ENCODE data around the gene HOXA4.

The HOXA4 gene

GRCh38 chr7:27088002-27088922 is 42.3 kb downstream of the HOXA4 start:
- peaks cover 0 to 28% of the 10 kb centered on the region in 2 donors for H3K27me3 ChIP-seq
- intact Hi-C loops (cut with DNase I; ENCODE audit: low total_unique reads): no loop called here
- H3K27ac ChIP-seq: no peak overlapping the region
- H3K4me3 ChIP-seq: peak overlapping the region in 1 of 2 donors; percentile 39
- TF ChIP-seq CTCF (IDR thresholded peaks at IDR 0.05): no peak
- peaks cover 0 to 5% (median 0%) of the 10 kb centered on the region in 3 donors for H3K9me3 ChIP-seq
- DNase-seq: no peak
- peaks cover 0 to 4% (median 0%) of the 10 kb centered on the region in 4 donors for H3K4me1 ChIP-seq
- H3K36me3 ChIP-seq: no peaks in the 10 kb centered on the region

DNA sequence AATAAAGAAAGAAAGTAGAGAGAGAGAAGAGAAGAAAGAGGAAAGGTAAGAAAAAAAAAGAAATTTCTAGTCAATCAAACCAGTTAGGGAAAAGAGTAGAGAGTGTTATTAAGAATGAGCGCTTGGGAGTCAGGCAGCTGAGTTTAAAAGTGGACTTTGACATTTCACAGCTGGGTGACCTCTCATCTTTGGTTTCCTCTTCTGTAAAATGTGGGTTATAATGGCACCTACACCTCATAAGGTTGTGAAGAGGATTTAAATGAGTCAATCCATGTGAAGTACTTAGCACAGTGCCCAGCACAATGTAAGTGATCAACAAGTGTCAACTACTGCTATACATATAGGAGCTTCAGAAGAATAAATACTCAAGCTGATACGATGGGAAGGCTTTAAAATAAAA is 46.9 kb downstream of the HOXA4 start:
- Histone ChIP-seq H3K27me3 (peaks cover 0 to 20% of the 10 kb centered on the region in 2 donors), H3K4me3 (no peak overlapping the region), H3K9me3 (peaks cover 0 to 5% (median 0%) of the 10 kb centered on the region in 3 donors), H3K27ac (no peak overlapping the region), H3K36me3 (no peaks in the 10 kb centered on the region), H3K4me1 (peaks cover 0 to 4% (median 0%) of the 10 kb centered on the region in 4 donors)
- DNase-seq: no peak
- intact Hi-C loops (cut with DNase I; ENCODE audit: low total_unique reads): no loop called here
- TF ChIP-seq CTCF (IDR thresholded peaks at IDR 0.05): no peak

DNA sequence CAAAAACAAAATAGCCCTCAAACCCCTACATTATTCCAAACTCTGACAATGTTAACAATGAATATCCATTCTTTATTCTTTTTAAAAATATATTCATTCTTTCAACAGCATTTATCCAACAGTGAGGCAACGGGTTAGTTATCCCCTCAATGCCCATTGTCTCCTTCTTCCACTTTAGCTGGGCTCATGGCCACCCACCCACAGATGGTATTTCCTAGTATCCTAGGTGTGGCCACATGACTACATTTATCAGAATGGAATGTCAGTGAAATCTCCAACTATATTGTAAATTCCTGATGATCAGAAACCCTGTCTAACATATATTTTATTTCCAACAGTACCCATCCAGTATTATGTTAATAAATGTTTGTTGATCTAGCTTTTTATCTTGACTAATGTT is 48.4 kb downstream of the HOXA4 start:
- Histone ChIP-seq H3K4me3 (no peak overlapping the region), H3K36me3 (no peaks in the 10 kb centered on the region), H3K9me3 (no peaks in the 10 kb centered on the region), H3K27ac (no peak overlapping the region), H3K4me1 (no peaks in the 10 kb centered on the region), H3K27me3 (peaks cover 0 to 5% of the 10 kb centered on the region in 2 donors)
- intact Hi-C loops (cut with DNase I; ENCODE audit: low total_unique reads): no loop called here
- no peak for TF ChIP-seq CTCF (IDR thresholded peaks at IDR 0.05)
- DNase-seq: no peak

DNA sequence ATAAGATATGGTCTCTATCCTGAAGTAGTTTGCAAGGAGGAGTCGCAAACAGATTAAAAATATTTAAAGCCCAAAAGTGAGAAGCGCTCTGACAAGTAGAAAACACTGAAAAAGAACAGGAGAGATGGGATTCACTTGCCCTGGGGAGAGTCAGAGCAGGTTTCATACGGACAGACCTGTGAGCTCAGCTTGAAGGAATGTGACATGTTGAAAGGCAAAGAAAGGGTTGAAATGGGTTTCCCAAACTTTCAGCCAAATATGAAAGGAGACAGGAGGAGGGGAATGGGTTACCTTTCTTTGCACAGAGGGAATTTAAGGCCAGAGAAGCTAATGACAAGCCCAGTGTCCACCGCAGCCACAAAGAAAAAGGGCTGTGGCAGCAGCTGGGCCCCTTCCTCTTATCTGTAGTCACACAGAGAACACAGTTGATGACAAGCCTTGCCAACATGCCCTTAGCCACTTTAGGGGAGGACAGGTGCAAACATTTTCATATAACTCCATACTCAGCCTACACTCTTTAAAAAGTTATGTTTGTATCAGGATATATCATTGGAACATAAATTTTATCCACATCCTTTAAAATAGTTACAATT is 49.6 kb downstream of the HOXA4 start:
- Histone ChIP-seq H3K27me3 (no peaks in the 10 kb centered on the region), H3K4me1 (no peaks in the 10 kb centered on the region), H3K4me3 (no peak overlapping the region), H3K36me3 (no peaks in the 10 kb centered on the region), H3K27ac (no peak overlapping the region), H3K9me3 (no peaks in the 10 kb centered on the region)
- no peak for DNase-seq
- TF ChIP-seq CTCF (IDR thresholded peaks at IDR 0.05): no peak
- intact Hi-C loops (cut with DNase I; ENCODE audit: low total_unique reads): no loop called here

DNA sequence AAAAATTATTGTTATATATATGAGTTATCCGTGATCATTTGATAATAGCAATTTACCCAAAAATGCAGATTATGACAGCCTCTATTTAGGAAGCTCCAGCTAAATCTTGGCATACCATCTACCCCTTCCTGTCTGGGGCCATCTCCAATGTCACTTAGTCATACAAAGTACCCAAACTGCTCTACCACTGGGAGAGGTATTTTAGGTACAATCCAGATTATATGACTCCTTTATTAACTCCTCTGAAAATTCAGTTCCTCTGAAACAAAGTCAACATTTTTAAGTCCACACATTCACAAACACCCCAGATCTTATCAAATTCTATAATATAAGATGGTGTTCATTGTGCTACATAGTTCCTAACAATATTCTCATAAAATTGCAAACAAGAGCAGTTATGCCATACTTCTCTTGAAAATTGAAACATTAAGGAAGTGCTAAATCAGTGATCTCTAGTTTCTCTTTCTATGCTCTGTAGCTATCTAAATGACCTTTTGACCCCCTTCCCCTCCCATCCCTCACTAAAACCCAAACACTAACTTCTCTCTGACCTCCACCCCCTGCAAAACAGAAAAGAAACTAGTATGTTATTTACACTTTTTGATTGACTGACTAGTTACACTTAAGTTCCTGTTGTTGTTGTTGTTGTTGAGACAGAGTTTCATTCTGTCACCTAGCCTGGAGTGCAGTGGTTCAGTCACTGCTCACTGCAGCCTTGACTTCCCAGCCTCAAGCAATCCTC is 51.2 kb downstream of the HOXA4 start:
- H3K36me3 ChIP-seq: no peaks in the 10 kb centered on the region
- TF ChIP-seq CTCF (IDR thresholded peaks at IDR 0.05): no peak
- no peak overlapping the region for H3K4me3 ChIP-seq
- no peaks in the 10 kb centered on the region for H3K27me3 ChIP-seq
- DNase-seq: no peak
- intact Hi-C loops (cut with DNase I; ENCODE audit: low total_unique reads): no loop called here
- no peaks in the 10 kb centered on the region for H3K9me3 ChIP-seq
- H3K27ac ChIP-seq: no peak overlapping the region
- no peaks in the 10 kb centered on the region for H3K4me1 ChIP-seq
